ENCODE results near the gene INPP4A.

Gene INPP4A

DNA sequence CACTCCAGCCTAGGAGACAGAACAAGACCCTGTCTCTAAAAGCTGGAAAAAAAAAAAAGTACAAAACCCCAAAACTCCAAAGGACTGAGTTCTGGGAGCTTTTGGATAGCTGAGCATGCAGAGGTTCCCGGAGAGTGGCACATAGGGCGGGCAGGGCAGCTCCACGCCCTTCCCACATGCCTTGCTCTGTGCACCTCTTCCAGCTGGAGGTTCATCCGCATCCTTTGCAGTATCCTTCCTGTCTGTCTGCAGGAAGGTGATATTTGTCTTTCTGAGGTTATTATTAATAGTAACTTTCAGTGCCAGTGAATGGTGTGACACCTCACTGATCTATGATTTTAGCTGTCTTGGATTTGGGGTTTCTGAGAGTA, 70.2 kb downstream of the INPP4A start:
- no peak for DNase-seq (ENCODE audit: low read depth in 2 of 2)

- no peak for DNase-seq (ENCODE audit: low read depth in 2 of 2)
Observed at GRCh38 chr2:98515250-98515991, 70.8 kb downstream of the INPP4A start.

GRCh38 chr2:98516571-98516970, 71.9 kb downstream of the INPP4A start:
- no peak for DNase-seq (ENCODE audit: low read depth in 2 of 2)

DNA sequence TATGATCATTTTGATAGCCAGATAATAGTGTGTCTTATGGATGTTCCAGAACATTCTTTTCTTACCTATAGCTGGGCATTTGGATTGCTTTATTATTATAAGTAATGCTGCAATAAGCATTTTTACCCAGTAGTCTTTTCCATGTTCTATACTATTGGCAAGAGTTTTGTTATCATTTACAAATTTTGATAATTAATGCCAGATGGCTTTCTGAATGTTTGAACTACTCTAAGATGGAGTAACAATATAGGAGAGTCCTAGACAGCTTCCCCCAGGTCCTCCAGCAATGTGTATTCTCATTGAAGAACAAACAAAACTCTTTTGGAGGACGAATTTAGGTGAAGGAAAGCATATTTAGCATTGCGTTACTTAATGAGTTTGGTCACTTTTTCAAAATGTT, 73.0 kb downstream of the INPP4A start:
- DNase-seq (ENCODE audit: low read depth in 2 of 2), result no peak

DNA sequence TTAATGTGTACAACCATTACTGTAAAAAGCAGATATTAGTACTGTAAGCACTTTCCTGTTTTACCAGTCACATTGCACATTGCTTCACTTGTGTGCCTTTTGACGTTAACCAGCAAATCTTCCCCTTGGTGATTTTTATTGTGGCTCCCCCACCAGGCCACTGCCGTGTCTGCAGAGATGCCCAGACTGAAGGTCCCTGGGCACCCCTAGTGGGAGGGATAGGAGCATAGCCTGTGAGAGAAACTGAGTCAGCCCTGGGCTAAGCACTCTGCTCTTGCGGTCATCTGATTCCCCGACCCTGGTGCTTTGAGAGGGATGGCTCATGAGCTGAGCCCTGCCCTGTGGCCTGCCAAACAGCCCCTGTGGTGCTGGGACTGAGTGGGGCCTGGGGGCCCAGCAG, 73.4 kb downstream of the INPP4A start:
- peak; percentile 18 to 30 for DNase-seq (ENCODE audit: low read depth in 2 of 2)

GRCh38 chr2:98519156-98519555, 74.5 kb downstream of the INPP4A start:
- DNase-seq (ENCODE audit: low read depth in 2 of 2), result no peak

DNA sequence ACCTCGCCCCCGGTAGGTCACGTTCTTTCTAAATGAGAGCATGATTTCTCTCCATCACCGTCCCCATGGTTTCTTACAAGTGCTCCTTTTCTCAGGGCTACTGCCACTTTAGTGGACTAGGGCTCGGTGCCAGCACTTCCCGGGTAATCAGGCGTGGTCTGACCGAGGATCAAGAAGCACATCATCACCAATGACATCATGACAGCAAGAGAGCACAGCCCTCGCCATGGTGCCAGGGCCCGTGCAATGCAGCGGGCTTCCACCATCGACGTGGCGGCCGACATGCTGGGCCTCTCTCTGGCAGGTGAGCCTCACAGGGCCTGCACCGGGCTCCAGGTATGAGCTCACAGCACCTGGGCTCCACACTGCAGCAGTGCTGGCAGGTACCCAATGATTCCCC, 75.2 kb downstream of the INPP4A start:
- no peak for DNase-seq (ENCODE audit: low read depth in 2 of 2)

GRCh38 chr2:98520806-98521205, 76.1 kb downstream of the INPP4A start:
- no peak for DNase-seq (ENCODE audit: low read depth in 2 of 2)

DNA sequence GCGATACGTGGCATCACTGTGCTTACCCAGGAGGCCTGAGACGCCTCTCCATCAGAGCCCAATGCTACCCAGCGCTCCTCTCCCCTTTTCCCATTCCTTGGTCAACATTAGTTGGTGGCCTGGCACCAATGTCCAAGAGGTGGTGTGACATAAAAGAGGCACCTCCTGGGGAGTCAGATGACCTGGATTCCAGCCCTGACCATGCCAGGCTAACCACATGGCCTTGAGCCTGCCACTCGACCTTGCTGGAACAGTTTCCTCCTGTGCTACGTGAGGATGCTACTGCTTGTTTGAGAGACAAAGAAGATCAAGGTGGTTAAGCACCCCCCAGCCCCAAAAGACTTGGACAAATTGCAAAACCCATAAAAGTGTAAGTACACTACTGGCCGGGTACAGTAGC, 76.6 kb downstream of the INPP4A start:
- DNase-seq (ENCODE audit: low read depth in 2 of 2), result no peak

GRCh38 chr2:98522854-98523253, 78.2 kb downstream of the INPP4A start:
- no peak for DNase-seq (ENCODE audit: low read depth in 2 of 2)

- no peak for DNase-seq (ENCODE audit: low read depth in 2 of 2)
Observed at GRCh38 chr2:98524168-98524567, 79.5 kb downstream of the INPP4A start.

GRCh38 chr2:98528349-98528748, 83.7 kb downstream of the INPP4A start:
- no peak for DNase-seq (ENCODE audit: low read depth in 2 of 2)

DNA sequence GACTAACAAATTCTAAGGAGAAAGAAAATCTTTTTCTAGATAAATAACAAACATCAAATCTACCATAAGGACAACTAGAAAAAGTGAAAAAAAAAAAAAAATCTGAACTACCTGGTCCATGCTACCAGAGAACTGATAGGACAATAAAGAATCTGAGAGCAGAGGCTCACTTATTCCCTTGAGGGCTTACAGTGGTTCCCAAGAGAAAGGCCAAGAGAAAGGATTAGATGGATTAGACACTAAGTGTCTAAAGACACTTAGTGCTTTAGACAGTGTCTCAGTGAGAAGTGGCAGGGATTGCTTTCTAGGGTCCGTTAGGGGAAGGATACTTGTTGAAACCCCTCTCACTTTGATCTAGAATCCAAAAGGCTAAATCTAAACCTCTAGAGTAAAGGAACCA, 85.5 kb downstream of the INPP4A start:
- no peak for DNase-seq (ENCODE audit: low read depth in 2 of 2)

DNA sequence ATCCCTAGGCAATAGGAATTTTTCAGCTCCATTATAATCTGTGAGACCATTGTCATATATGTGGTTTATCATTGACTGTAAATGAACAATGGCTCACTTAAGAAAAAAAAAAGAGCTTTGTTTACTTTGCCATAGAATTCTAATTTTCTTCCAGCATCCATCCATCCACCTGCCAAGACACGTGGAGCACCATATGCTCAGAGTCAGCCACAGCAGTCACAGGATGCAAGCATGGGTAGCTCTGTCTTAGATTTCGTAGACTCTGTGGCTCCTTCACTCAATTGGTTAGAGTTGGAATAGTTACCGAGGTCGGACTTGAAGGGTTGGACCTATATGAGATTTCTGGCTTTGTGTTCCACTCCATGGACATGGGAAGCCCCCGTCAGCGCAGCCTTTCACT, 88.1 kb downstream of the INPP4A start:
- DNase-seq (ENCODE audit: low read depth in 2 of 2), result no peak

GRCh38 chr2:98533547-98533946, 88.9 kb downstream of the INPP4A start:
- no peak for DNase-seq (ENCODE audit: low read depth in 2 of 2)

DNA sequence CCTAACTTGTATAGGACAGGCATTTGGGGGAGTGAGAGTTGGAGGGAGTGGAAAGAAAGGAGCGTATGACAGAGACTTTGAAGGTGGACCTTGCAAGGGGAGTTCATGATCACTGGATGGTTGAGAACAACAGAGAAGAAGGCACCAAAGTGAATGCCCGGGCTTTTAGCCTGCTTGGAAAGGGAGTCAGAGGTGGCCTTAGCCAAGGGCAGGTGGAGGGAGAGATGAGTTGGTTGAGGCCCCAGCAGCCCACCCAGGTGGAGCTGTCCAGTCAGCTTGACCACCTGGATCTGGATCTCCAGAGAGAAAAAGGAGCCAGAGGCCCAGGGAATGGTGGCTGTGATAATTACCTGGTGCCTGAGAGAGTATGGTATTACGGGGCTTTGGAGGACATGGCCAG, 90.1 kb downstream of the INPP4A start:
- DNase-seq (ENCODE audit: low read depth in 2 of 2), result no peak

- DNase-seq (ENCODE audit: low read depth in 2 of 2), result no peak
Observed at GRCh38 chr2:98535971-98536677, 91.5 kb downstream of the INPP4A start.

DNA sequence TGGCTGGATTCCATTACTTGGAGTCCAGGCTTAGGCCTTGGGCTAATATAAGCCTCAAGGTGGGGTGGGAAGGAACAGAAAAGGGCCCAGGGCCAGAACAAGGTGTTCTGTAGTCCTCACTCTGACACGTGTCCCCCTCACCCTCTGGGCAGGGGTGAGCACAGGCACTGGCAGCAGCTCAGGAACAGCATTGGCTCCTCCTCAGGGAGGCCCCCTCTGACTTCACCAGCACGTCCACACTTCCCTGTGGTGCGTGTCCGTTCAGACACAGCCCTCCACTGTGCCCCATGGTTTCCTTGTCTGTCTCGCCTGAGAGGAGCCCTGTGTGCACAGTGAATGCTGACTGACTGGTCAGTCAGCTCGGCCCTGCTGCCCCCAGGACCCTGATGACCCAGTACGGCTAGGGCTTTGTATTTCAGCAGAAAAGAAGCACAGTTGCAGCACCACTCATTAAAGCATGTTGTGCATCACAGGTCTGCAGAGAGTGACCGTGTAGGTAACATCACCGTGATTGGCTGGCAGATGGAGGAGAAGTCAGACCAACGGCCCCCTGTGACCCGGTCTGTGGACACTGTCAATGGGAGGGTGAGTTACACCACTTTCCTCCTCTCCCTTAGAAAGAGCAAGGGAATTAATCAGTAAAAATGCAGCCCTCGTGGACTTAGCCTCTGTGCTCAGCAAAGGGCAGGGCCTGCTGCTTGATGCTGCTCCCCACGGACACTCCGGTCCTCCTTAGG, 92.9 kb downstream of the INPP4A start:
- no peak for DNase-seq (ENCODE audit: low read depth in 2 of 2)

DNA sequence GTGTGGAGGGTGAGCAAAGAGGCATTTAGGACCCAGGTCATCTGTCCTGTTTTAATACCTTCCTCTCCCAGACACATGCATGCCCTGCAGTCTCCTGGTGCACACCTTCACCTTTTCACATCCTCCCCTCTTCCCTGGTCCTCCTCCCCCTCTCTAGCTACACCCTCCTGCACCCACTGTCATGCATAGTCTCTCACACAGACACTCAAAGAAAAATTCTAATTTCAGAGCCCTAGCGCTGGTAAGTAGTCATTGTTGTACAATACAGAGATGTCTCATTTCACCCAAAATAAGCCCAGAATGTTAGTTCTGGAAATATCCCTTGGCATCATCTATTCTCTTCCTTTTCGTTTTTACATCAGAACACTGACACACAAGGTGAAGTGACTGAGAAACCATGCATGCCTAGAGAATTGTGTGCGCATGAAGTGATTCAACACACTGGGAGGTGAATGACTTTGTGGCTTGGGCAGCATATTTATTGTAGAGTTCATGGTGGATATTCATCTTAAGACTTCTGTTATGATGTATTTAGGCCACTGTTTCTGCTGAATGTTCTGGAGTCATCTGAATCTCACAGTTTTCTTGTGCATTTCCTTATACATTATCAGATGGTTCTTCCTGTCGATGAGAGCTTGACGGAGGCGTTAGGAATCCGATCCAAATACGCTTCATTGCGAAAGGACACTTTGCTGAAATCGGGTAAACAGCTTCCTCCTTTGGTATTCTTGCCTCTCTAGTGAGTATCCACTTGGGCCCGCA, 93.8 kb downstream of the INPP4A start:
- no peak for DNase-seq (ENCODE audit: low read depth in 2 of 2)

DNA sequence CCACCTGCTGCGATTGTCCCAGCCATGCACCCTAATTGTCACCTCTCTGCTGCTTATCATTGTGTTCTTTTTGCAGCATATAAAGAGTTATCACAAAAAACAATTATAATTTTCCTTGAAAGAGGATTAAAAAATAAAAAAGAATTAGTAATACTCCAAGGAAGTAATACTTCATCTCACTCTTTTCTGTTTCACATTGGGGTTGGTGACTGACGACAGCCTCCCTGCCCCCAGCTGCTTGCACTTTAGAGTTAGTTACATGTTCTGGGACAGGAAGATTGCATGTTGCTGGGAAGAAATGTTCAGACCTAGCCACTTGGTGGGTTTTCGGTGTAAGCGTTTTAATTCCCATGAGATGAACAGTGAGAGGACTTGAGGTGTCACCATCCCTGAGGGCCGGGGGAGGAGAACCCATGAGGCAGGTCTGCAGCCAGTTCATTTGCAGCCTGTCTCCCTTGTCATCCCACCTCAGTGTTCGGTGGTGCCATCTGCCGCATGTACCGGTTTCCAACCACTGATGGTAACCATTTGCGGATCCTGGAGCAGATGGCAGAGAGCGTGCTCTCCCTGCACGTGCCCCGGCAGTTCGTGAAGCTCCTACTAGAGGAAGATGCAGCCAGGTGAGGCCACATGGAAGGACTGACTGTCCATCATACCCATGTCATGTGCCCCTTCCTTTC, 94.5 kb downstream of the INPP4A start:
- no peak for DNase-seq (ENCODE audit: low read depth in 2 of 2)

- no peak for DNase-seq (ENCODE audit: low read depth in 2 of 2)
Observed at GRCh38 chr2:98540536-98540935, 95.9 kb downstream of the INPP4A start.

GRCh38 chr2:98541489-98541888, 96.8 kb downstream of the INPP4A start:
- DNase-seq (ENCODE audit: low read depth in 2 of 2), result no peak
